ENCODE data around the gene SH3PXD2B. TPM values are rescaled to one million over a fixed set of nuclear protein-coding genes. Genes with fewer than 3 reads are reported as not detected.

The SH3PXD2B gene
- polyA plus RNA-seq, 3 donors = 0.19 to 0.77 (median 0.31) TPM

GRCh38 chr5:172444626-172445365 lies 9.5 kb downstream of the SH3PXD2B start:
- Histone ChIP-seq H3K4me2 (replicated peaks; ENCODE audit: extremely low read depth, low read length, poor library complexity, severe bottlenecking) (no peak overlapping the region), H4K20me1 (ENCODE audit: insufficient read depth, low read length) (no peaks in the 10 kb centered on the region), H2AFZ (ENCODE audit: insufficient read depth, low read depth, low read length, poor library complexity, severe bottlenecking) (no peak overlapping the region), H3K36me3 (replicated peaks in 1 of 2; ENCODE audit: control insufficient read depth in 1 of 2, insufficient read depth in 2 of 2, low read length in 2 of 2) (no peaks in the 10 kb centered on the region), H3K79me2 (ENCODE audit: insufficient read depth, low read length) (no peaks in the 10 kb centered on the region), H3K27me3 (ENCODE audit: control insufficient read depth in 2 of 2, insufficient read depth in 2 of 2, low read length in 2 of 2) (peaks cover 0 to 12% of the 10 kb centered on the region in 2 donors), H3K9me3 (replicated peaks in 1 of 2; ENCODE audit: control insufficient read depth in 1 of 2, insufficient read depth in 1 of 2, low read length in 2 of 2) (no peaks in the 10 kb centered on the region), H3K4me3 (replicated peaks in 1 of 3; ENCODE audit: low read depth in 2 of 3, low read length in 3 of 3) (no peak overlapping the region), H3K27ac (ENCODE audit: low read depth in 1 of 2, low read length in 2 of 2) (no peak overlapping the region), H3K4me1 (ENCODE audit: control insufficient read depth in 1 of 2, insufficient read depth in 2 of 2, low read length in 2 of 2) (no peaks in the 10 kb centered on the region), H3K9ac (ENCODE audit: insufficient read depth, low read length, poor library complexity, severe bottlenecking) (no peak overlapping the region)
- no peaks in the 10 kb centered on the region for H3K36me3 Mint-ChIP-seq
- WGBS (ENCODE audit: insufficient coverage) = 65% methylated on average over 6 of the region's 8 CpGs
- peaks cover 0 to 2% (median 0%) of the 10 kb centered on the region in 7 donors for H3K9me3 Mint-ChIP-seq
- peaks cover 25 to 51% (median 27%) of the 10 kb centered on the region in 3 donors for H3K27me3 Mint-ChIP-seq (ENCODE audit: low read depth in 3 of 3)
- H3K4me1 Mint-ChIP-seq = peaks cover 12% of the 10 kb centered on the region
- intact Hi-C loops (cut with micrococcal nuclease) = no loop called here
- peak overlapping the region in 1 of 2 donors; percentile 23 for H3K4me3 Mint-ChIP-seq
- DNase-seq = no peak
- peak overlapping the region in 4 of 7 donors; percentile 6 to 51 (median 21) for H3K27ac Mint-ChIP-seq
- no peak for TF ChIP-seq CTCF (IDR thresholded peaks at IDR 0.05)

DNA sequence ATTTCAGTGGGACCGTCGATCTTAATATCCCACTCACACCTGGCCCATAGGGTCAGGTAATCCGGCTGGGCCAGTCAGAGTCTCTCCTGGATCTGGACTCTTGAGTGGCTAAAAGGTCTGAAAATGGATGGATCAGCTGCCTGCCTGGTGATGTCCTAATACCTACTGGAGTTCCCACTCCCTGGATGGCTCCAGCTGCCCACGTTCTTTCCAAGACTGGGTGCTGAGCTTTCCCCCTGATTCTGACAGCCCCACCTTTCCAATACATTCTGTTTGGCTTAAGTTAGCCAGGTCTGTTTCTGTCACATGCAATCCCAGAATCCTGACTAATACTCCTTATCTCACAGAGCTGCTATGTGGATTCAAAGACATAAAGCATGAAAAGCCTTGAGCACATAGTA lies 10.2 kb downstream of the SH3PXD2B start:
- WGBS (ENCODE audit: insufficient coverage) = 85% methylated on average over 3 of the region's 4 CpGs
- no peak for DNase-seq
- H3K27me3 Mint-ChIP-seq (ENCODE audit: low read depth in 3 of 3) = peaks cover 25 to 50% (median 26%) of the 10 kb centered on the region in 3 donors
- TF ChIP-seq CTCF (IDR thresholded peaks at IDR 0.05) = no peak
- Histone ChIP-seq H3K27me3 (ENCODE audit: control insufficient read depth in 2 of 2, insufficient read depth in 2 of 2, low read length in 2 of 2) (peaks cover 0 to 12% of the 10 kb centered on the region in 2 donors), H3K4me1 (ENCODE audit: control insufficient read depth in 1 of 2, insufficient read depth in 2 of 2, low read length in 2 of 2) (no peaks in the 10 kb centered on the region), H3K9me3 (replicated peaks in 1 of 2; ENCODE audit: control insufficient read depth in 1 of 2, insufficient read depth in 1 of 2, low read length in 2 of 2) (no peaks in the 10 kb centered on the region), H2AFZ (ENCODE audit: insufficient read depth, low read depth, low read length, poor library complexity, severe bottlenecking) (no peak overlapping the region), H4K20me1 (ENCODE audit: insufficient read depth, low read length) (no peaks in the 10 kb centered on the region), H3K36me3 (replicated peaks in 1 of 2; ENCODE audit: control insufficient read depth in 1 of 2, insufficient read depth in 2 of 2, low read length in 2 of 2) (no peaks in the 10 kb centered on the region), H3K4me2 (replicated peaks; ENCODE audit: extremely low read depth, low read length, poor library complexity, severe bottlenecking) (no peak overlapping the region), H3K27ac (ENCODE audit: low read depth in 1 of 2, low read length in 2 of 2) (no peak overlapping the region), H3K4me3 (replicated peaks in 1 of 3; ENCODE audit: low read depth in 2 of 3, low read length in 3 of 3) (no peak overlapping the region), H3K9ac (ENCODE audit: insufficient read depth, low read length, poor library complexity, severe bottlenecking) (no peak overlapping the region), H3K79me2 (ENCODE audit: insufficient read depth, low read length) (no peaks in the 10 kb centered on the region)
- peaks cover 0 to 2% (median 0%) of the 10 kb centered on the region in 7 donors for H3K9me3 Mint-ChIP-seq
- intact Hi-C loops (cut with micrococcal nuclease) = no loop called here
- H3K4me3 Mint-ChIP-seq = no peak overlapping the region
- H3K4me1 Mint-ChIP-seq = peaks cover 12% of the 10 kb centered on the region
- no peaks in the 10 kb centered on the region for H3K36me3 Mint-ChIP-seq
- H3K27ac Mint-ChIP-seq = peak overlapping the region in 1 of 7 donors; percentile 59

All from CD14-positive monocyte (primary cell).